GM23338 (cell line): Measurements from ENCODE around the gene AIF1L. TPM values are rescaled to one million over a fixed set of nuclear protein-coding genes. Genes with fewer than 3 reads are reported as not detected.

Source experiments
- ATAC-seq: fragments of 200-7000 bp; cut with Tn5 transposase; 3 replicates; pipeline ENCODE4 v1.9.1; 2020
- DNase-seq: peaks from one replicate; pipeline ENCODE4 v3.0.0-alpha.2; 2015; ENCODE audit warnings: low spot score
- H2AFZ ChIP-seq: fragments of 200-600 bp; sonication (generic); 2 replicates; pipeline ENCODE4 v1.8.0; 2016; ENCODE audit warnings: antibody characterized with exemption, mild to moderate bottlenecking, moderate library complexity
- H3F3A ChIP-seq: fragments of 200-600 bp; sonication (generic); replicated peaks from 2 replicates; pipeline ENCODE4 v1.8.0; 2017; ENCODE audit warnings: antibody characterized with exemption, mixed run types, low read depth
- H3K27ac ChIP-seq: fragments of 200-600 bp; sonication (generic); 2 replicates; pipeline ENCODE4 v1.6.1; 2016; ENCODE audit warnings: low read depth
- H3K27me3 ChIP-seq: fragments of 200-600 bp; sonication (generic); 2 replicates; pipeline ENCODE4 v1.8.0; 2016; ENCODE audit warnings: mild to moderate bottlenecking, mixed run types, moderate library complexity; ENCODE audit not compliant: insufficient read depth
- H3K36me3 ChIP-seq: fragments of 200-600 bp; sonication (generic); 2 replicates; pipeline ENCODE4 v1.8.0; 2016; ENCODE audit warnings: mild to moderate bottlenecking; ENCODE audit not compliant: insufficient read depth
- H3K4me1 ChIP-seq: fragments of 200-600 bp; sonication (generic); 2 replicates; pipeline ENCODE4 v1.8.0; 2016; ENCODE audit warnings: mild to moderate bottlenecking, moderate library complexity; ENCODE audit not compliant: insufficient read depth
- H3K4me2 ChIP-seq: fragments of 200-600 bp; sonication (generic); 2 replicates; pipeline ENCODE4 v1.7.1; 2017; ENCODE audit warnings: mixed run types
- H3K4me3 ChIP-seq: fragments of 200-600 bp; sonication (generic); 2 replicates; pipeline ENCODE4 v1.6.1; 2016; ENCODE audit warnings: mixed run types
- H3K79me2 ChIP-seq: fragments of 200-600 bp; sonication (generic); replicated peaks from 2 replicates; pipeline ENCODE4 v1.8.0; 2017; ENCODE audit warnings: mild to moderate bottlenecking; ENCODE audit not compliant: insufficient read depth
- H3K9me2 ChIP-seq: fragments of 200-600 bp; sonication (generic); 2 replicates; pipeline ENCODE4 v1.8.0; 2017; ENCODE audit not compliant: insufficient read depth
- H4K20me1 ChIP-seq: fragments of 200-600 bp; sonication (generic); replicated peaks from 2 replicates; pipeline ENCODE4 v1.8.0; 2017; ENCODE audit warnings: mild to moderate bottlenecking; ENCODE audit not compliant: insufficient read depth
- H3K27ac Mint-ChIP-seq: 2 replicates; pipeline ENCODE4 v1.8.0; 2020; ENCODE audit warnings: inconsistent platforms, mild to moderate bottlenecking, moderate library complexity, mixed read lengths
- H3K27me3 Mint-ChIP-seq: 3 replicates; pipeline ENCODE4 v1.8.0; 2022; ENCODE audit warnings: low read depth, mild to moderate bottlenecking, moderate library complexity, mixed read lengths, inconsistent platforms; ENCODE audit not compliant: insufficient read depth, poor library complexity
- H3K36me3 Mint-ChIP-seq: 3 replicates; pipeline ENCODE4 v1.8.0; 2021; ENCODE audit warnings: low read depth, mild to moderate bottlenecking, inconsistent platforms, moderate library complexity, mixed read lengths
- H3K4me1 Mint-ChIP-seq: 3 replicates; pipeline ENCODE4 v1.8.0; 2020; ENCODE audit warnings: mild to moderate bottlenecking, inconsistent platforms, mixed read lengths
- H3K4me3 Mint-ChIP-seq: 3 replicates; pipeline ENCODE4 v1.8.0; 2021; ENCODE audit warnings: moderate library complexity, mild to moderate bottlenecking, inconsistent platforms, mixed read lengths
- H3K9me3 Mint-ChIP-seq: 3 replicates; pipeline ENCODE4 v1.8.0; 2020; ENCODE audit warnings: moderate library complexity, mild to moderate bottlenecking, inconsistent platforms, mixed read lengths
- CREB1 ChIP-seq: fragments of 250-450 bp; sonication (Bioruptor Pico); IDR thresholded peaks from 2 replicates; pipeline ENCODE4 v1.5.0; 2020; ENCODE audit warnings: low read depth, mild to moderate bottlenecking, moderate library complexity
- ETS1 ChIP-seq: IDR thresholded peaks from 2 replicates; pipeline ENCODE4 v1.6.1; 2016; ENCODE audit warnings: antibody characterized with exemption
- EZH2 ChIP-seq: fragments of 200-600 bp; sonication (generic); IDR thresholded peaks from one replicate; pipeline ENCODE4 v1.8.0; 2017; ENCODE audit warnings: antibody characterized with exemption, mild to moderate bottlenecking, low read depth; ENCODE audit not compliant: unreplicated experiment
- EZH2phosphoT487 ChIP-seq: fragments of 200-600 bp; sonication (generic); IDR thresholded peaks from one replicate; pipeline ENCODE4 v1.8.1; 2018; ENCODE audit warnings: antibody characterized with exemption; ENCODE audit not compliant: unreplicated experiment
- JUNB ChIP-seq: IDR thresholded peaks from one replicate; pipeline ENCODE4 v1.6.1; 2016; ENCODE audit warnings: antibody characterized with exemption; ENCODE audit not compliant: unreplicated experiment
- NANOG ChIP-seq: IDR thresholded peaks from 2 replicates; pipeline ENCODE4 v1.6.1; 2016; ENCODE audit warnings: antibody characterized with exemption, borderline replicate concordance
- POLR2AphosphoS5 ChIP-seq: IDR thresholded peaks from 2 replicates; pipeline ENCODE4 v1.6.1; 2016; ENCODE audit warnings: antibody characterized with exemption, low read depth
- STAT1 ChIP-seq: IDR thresholded peaks from one replicate; pipeline ENCODE4 v1.6.1; 2016; ENCODE audit warnings: antibody characterized with exemption; ENCODE audit not compliant: unreplicated experiment
- ZNF114 ChIP-seq: fragments of 250-450 bp; sonication (Bioruptor Pico); IDR thresholded peaks from 2 replicates; pipeline ENCODE4 v1.5.0; 2020; ENCODE audit warnings: mild to moderate bottlenecking, moderate library complexity
- ZNF331 ChIP-seq: fragments of 250-450 bp; sonication (Bioruptor Pico); IDR thresholded peaks from 2 replicates; pipeline ENCODE4 v1.5.0; 2020; ENCODE audit warnings: low read depth, mild to moderate bottlenecking, moderate library complexity
- polyA plus RNA-seq: library from polyadenylated mRNA; unstranded; fragments of >200 nt; fragmentation: Nextera tagmentation; extraction: Ambion mirVana; gene quantifications from 2 replicates; pipeline ENCODE4 v1.2.1, GENCODE V29; 2016
- total RNA-seq: library from RNA; depleted of rRNA; stranded (reverse); fragments of >200 nt; shearing (Covaris generic); gene quantifications from 2 replicates; pipeline ENCODE4 v1.2.3, GENCODE V29; 2014
- TF ChIP-seq, protein P1 (sequence below), 2 experiments: fragments of 200-600 bp in 1 of 2; sonication (generic) in 1 of 2; conservative IDR thresholded peaks; 2 replicates each; pipeline versions ENCODE4 v1.5.1 to v1.6.1; 2016 to 2017; ENCODE audit warnings: antibody characterized with exemption in 2 of 2, low read depth in 2 of 2, mild to moderate bottlenecking in 2 of 2, moderate library complexity in 1 of 2
- TF ChIP-seq, protein P2 (sequence below): IDR thresholded peaks from one replicate; pipeline ENCODE4 v1.6.1; 2018; ENCODE audit warnings: antibody characterized with exemption; ENCODE audit not compliant: unreplicated experiment
- TF ChIP-seq, protein P3 (sequence below): fragments of 250-450 bp; sonication (Bioruptor Pico); IDR thresholded peaks from 2 replicates; pipeline ENCODE4 v1.5.0; 2020; ENCODE audit warnings: mild to moderate bottlenecking, moderate library complexity

AIF1L gene
- total and polyA plus RNA-seq, 2 experiments from 2014 or later: 76.4 to 87.8 TPM

GRCh38 chr9:131148966-131149687, 52.8 kb downstream of the AIF1L start:
- H2AFZ ChIP-seq: no peak overlapping the region
- H3K27me3 ChIP-seq: no peaks in the 10 kb centered on the region
- H3K9me2 ChIP-seq: no peaks in the 10 kb centered on the region
- Mint-ChIP-seq H3K4me1 (no peaks in the 10 kb centered on the region), H3K36me3 (peaks cover 81% of the 10 kb centered on the region), H3K27ac (no peak overlapping the region), H3K27me3 (peaks cover 2% of the 10 kb centered on the region), H3K9me3 (no peaks in the 10 kb centered on the region), H3K4me3 (no peak overlapping the region)
- 0 out of 2 replicates have a peak, but pooled peaks cover 7% of the 10 kb centered on the region for H3F3A ChIP-seq
- no peak overlapping the region for H3K27ac ChIP-seq
- no peaks in the 10 kb centered on the region for H3K79me2 ChIP-seq
- DNase-seq (peak; percentile 3), ATAC-seq (no peak)
- no peaks in the 10 kb centered on the region for H3K4me1 ChIP-seq
- no peak overlapping the region for H3K4me3 ChIP-seq
- TF ChIP-seq EZH2phosphoT487: no peak
- no peak for TF ChIP-seq CREB1 (CRISPR knock-in tag)
- TF ChIP-seq, protein P1, sequence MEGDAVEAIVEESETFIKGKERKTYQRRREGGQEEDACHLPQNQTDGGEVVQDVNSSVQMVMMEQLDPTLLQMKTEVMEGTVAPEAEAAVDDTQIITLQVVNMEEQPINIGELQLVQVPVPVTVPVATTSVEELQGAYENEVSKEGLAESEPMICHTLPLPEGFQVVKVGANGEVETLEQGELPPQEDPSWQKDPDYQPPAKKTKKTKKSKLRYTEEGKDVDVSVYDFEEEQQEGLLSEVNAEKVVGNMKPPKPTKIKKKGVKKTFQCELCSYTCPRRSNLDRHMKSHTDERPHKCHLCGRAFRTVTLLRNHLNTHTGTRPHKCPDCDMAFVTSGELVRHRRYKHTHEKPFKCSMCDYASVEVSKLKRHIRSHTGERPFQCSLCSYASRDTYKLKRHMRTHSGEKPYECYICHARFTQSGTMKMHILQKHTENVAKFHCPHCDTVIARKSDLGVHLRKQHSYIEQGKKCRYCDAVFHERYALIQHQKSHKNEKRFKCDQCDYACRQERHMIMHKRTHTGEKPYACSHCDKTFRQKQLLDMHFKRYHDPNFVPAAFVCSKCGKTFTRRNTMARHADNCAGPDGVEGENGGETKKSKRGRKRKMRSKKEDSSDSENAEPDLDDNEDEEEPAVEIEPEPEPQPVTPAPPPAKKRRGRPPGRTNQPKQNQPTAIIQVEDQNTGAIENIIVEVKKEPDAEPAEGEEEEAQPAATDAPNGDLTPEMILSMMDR (conservative IDR thresholded peaks at IDR 0.05; ENCODE audit: low read depth in 2 of 2): no peak
- TF ChIP-seq ZNF331 (CRISPR knock-in tag): no peak
- TF ChIP-seq EZH2: no peak
- TF ChIP-seq STAT1: no peak
- TF ChIP-seq NANOG: no peak
- no peak for TF ChIP-seq ZNF114 (CRISPR knock-in tag)
- TF ChIP-seq POLR2AphosphoS5: no peak
- TF ChIP-seq, protein P2, sequence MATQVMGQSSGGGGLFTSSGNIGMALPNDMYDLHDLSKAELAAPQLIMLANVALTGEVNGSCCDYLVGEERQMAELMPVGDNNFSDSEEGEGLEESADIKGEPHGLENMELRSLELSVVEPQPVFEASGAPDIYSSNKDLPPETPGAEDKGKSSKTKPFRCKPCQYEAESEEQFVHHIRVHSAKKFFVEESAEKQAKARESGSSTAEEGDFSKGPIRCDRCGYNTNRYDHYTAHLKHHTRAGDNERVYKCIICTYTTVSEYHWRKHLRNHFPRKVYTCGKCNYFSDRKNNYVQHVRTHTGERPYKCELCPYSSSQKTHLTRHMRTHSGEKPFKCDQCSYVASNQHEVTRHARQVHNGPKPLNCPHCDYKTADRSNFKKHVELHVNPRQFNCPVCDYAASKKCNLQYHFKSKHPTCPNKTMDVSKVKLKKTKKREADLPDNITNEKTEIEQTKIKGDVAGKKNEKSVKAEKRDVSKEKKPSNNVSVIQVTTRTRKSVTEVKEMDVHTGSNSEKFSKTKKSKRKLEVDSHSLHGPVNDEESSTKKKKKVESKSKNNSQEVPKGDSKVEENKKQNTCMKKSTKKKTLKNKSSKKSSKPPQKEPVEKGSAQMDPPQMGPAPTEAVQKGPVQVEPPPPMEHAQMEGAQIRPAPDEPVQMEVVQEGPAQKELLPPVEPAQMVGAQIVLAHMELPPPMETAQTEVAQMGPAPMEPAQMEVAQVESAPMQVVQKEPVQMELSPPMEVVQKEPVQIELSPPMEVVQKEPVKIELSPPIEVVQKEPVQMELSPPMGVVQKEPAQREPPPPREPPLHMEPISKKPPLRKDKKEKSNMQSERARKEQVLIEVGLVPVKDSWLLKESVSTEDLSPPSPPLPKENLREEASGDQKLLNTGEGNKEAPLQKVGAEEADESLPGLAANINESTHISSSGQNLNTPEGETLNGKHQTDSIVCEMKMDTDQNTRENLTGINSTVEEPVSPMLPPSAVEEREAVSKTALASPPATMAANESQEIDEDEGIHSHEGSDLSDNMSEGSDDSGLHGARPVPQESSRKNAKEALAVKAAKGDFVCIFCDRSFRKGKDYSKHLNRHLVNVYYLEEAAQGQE: no peak
- TF ChIP-seq, protein P3, sequence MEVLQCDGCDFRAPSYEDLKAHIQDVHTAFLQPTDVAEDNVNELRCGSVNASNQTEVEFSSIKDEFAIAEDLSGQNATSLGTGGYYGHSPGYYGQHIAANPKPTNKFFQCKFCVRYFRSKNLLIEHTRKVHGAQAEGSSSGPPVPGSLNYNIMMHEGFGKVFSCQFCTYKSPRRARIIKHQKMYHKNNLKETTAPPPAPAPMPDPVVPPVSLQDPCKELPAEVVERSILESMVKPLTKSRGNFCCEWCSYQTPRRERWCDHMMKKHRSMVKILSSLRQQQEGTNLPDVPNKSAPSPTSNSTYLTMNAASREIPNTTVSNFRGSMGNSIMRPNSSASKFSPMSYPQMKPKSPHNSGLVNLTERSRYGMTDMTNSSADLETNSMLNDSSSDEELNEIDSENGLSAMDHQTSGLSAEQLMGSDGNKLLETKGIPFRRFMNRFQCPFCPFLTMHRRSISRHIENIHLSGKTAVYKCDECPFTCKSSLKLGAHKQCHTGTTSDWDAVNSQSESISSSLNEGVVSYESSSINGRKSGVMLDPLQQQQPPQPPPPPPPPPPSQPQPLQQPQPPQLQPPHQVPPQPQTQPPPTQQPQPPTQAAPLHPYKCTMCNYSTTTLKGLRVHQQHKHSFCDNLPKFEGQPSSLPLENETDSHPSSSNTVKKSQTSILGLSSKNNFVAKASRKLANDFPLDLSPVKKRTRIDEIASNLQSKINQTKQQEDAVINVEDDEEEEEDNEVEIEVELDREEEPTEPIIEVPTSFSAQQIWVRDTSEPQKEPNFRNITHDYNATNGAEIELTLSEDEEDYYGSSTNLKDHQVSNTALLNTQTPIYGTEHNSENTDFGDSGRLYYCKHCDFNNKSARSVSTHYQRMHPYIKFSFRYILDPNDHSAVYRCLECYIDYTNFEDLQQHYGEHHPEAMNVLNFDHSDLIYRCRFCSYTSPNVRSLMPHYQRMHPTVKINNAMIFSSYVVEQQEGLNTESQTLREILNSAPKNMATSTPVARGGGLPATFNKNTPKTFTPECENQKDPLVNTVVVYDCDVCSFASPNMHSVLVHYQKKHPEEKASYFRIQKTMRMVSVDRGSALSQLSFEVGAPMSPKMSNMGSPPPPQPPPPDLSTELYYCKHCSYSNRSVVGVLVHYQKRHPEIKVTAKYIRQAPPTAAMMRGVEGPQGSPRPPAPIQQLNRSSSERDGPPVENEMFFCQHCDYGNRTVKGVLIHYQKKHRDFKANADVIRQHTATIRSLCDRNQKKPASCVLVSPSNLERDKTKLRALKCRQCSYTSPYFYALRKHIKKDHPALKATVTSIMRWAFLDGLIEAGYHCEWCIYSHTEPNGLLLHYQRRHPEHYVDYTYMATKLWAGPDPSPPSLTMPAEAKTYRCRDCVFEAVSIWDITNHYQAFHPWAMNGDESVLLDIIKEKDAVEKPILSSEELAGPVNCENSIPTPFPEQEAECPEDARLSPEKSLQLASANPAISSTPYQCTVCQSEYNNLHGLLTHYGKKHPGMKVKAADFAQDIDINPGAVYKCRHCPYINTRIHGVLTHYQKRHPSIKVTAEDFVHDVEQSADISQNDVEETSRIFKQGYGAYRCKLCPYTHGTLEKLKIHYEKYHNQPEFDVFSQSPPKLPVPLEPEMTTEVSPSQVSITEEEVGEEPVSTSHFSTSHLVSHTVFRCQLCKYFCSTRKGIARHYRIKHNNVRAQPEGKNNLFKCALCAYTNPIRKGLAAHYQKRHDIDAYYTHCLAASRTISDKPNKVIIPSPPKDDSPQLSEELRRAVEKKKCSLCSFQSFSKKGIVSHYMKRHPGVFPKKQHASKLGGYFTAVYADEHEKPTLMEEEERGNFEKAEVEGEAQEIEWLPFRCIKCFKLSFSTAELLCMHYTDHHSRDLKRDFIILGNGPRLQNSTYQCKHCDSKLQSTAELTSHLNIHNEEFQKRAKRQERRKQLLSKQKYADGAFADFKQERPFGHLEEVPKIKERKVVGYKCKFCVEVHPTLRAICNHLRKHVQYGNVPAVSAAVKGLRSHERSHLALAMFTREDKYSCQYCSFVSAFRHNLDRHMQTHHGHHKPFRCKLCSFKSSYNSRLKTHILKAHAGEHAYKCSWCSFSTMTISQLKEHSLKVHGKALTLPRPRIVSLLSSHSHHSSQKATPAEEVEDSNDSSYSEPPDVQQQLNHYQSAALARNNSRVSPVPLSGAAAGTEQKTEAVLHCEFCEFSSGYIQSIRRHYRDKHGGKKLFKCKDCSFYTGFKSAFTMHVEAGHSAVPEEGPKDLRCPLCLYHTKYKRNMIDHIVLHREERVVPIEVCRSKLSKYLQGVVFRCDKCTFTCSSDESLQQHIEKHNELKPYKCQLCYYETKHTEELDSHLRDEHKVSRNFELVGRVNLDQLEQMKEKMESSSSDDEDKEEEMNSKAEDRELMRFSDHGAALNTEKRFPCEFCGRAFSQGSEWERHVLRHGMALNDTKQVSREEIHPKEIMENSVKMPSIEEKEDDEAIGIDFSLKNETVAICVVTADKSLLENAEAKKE (CRISPR knock-in tag): no peak
- no peak for TF ChIP-seq JUNB
- TF ChIP-seq ETS1: no peak
- H4K20me1 ChIP-seq: peaks cover 13% of the 10 kb centered on the region
- no peak overlapping the region for H3K4me2 ChIP-seq
- peaks cover 75% of the 10 kb centered on the region for H3K36me3 ChIP-seq
